SU-DHL-6 (cell line): Measurements from ENCODE around the gene PIR.

Source experiments
- H2AFZ ChIP-seq: fragments of 200-600 bp; sonication (generic); 2 replicates; pipeline ENCODE4 v1.6.1; 2014; ENCODE audit warnings: low read depth, mild to moderate bottlenecking, moderate library complexity, mixed read lengths, antibody characterized with exemption, low read length; ENCODE audit not compliant: severe bottlenecking
- H3F3A ChIP-seq: fragments of 200-600 bp; shearing (Covaris generic); 2 replicates; pipeline ENCODE4 v1.6.0; 2016; ENCODE audit warnings: antibody characterized with exemption, mild to moderate bottlenecking; ENCODE audit not compliant: insufficient read depth
- H3K27ac ChIP-seq: fragments of 200-600 bp; sonication (generic); 2 replicates; pipeline ENCODE4 v1.5.1; 2016; ENCODE audit warnings: low read depth, mild to moderate bottlenecking, low read length, moderate library complexity, mixed read lengths
- H3K27me3 ChIP-seq: fragments of 200-600 bp; sonication (generic), shearing (Covaris generic); 2 replicates; pipeline ENCODE4 v1.6.0; 2014; ENCODE audit warnings: mild to moderate bottlenecking, low read length
- H3K36me3 ChIP-seq: fragments of 200-600 bp; sonication (generic); 2 replicates; pipeline ENCODE4 v1.6.1; 2014; ENCODE audit warnings: mild to moderate bottlenecking, low read length, mixed read lengths
- H3K4me2 ChIP-seq: fragments of 300-600, 200-600 bp; shearing (Covaris generic), sonication (generic); 2 replicates; pipeline ENCODE4 v1.6.0; 2014; ENCODE audit warnings: low read length, low read depth, mild to moderate bottlenecking; ENCODE audit not compliant: poor library complexity, severe bottlenecking
- H3K4me3 ChIP-seq: fragments of 200-600 bp; sonication (generic); 2 replicates; pipeline ENCODE4 v1.5.1; 2014; ENCODE audit warnings: antibody characterized with exemption, low read length, mild to moderate bottlenecking, mixed read lengths; ENCODE audit not compliant: insufficient read depth, poor library complexity, severe bottlenecking
- H3K79me2 ChIP-seq: fragments of 200-600 bp; sonication (generic); 2 replicates; pipeline ENCODE4 v1.6.1; 2014; ENCODE audit warnings: mild to moderate bottlenecking, low read length, moderate library complexity; ENCODE audit not compliant: insufficient read depth
- H3K9ac ChIP-seq: fragments of 200-600 bp; sonication (generic); 2 replicates; pipeline ENCODE4 v1.7.0; 2014; ENCODE audit warnings: mild to moderate bottlenecking, low read length
- H3K9me2 ChIP-seq: fragments of 200-600 bp; sonication (generic); replicated peaks from 2 replicates; pipeline ENCODE4 v1.6.1; 2014; ENCODE audit warnings: low read length; ENCODE audit not compliant: insufficient read depth
- H3K9me3 ChIP-seq: fragments of 200-600 bp; sonication (generic); 2 replicates; pipeline ENCODE4 v1.6.1; 2014; ENCODE audit warnings: low read length, mixed read lengths; ENCODE audit not compliant: insufficient read depth
- H4K20me1 ChIP-seq: fragments of 200-600 bp; sonication (generic); 2 replicates; pipeline ENCODE4 v1.6.1; 2014; ENCODE audit warnings: low read depth, mild to moderate bottlenecking, antibody characterized with exemption, low read length, moderate library complexity, mixed read lengths
- CTCF ChIP-seq: fragments of 200-600 bp; sonication (generic); IDR thresholded peaks from one replicate; pipeline ENCODE4 v1.5.1; 2017; ENCODE audit warnings: antibody characterized with exemption, mild to moderate bottlenecking, low read length, moderate library complexity; ENCODE audit not compliant: insufficient read depth, poor library complexity, severe bottlenecking
- EZH2phosphoT487 ChIP-seq: fragments of 200-600 bp; sonication (generic), shearing (Covaris generic); conservative IDR thresholded peaks from 2 replicates; pipeline ENCODE4 v1.6.1; 2018; ENCODE audit warnings: mild to moderate bottlenecking, antibody characterized with exemption, low read length, moderate library complexity, mixed read lengths

The PIR gene

GRCh38 chrX:15469613-15470012 is 23.5 kb downstream of the PIR start:
- H3K79me2 ChIP-seq = no peaks in the 10 kb centered on the region
- H3K9me2 ChIP-seq = no peaks in the 10 kb centered on the region
- no peak overlapping the region for H3K4me3 ChIP-seq
- 0 out of 2 replicates have a peak, but pooled peaks cover 12% of the 10 kb centered on the region for H3F3A ChIP-seq
- no peaks in the 10 kb centered on the region for H3K9me3 ChIP-seq
- H3K27ac ChIP-seq = no peak overlapping the region
- TF ChIP-seq CTCF = no peak
- TF ChIP-seq EZH2phosphoT487 = no peak
- H2AFZ ChIP-seq = no peak overlapping the region
- no peak overlapping the region for H3K4me2 ChIP-seq
- H3K27me3 ChIP-seq = no peaks in the 10 kb centered on the region
- H3K36me3 ChIP-seq = no peaks in the 10 kb centered on the region
- no peaks in the 10 kb centered on the region for H4K20me1 ChIP-seq
- H3K9ac ChIP-seq = no peak overlapping the region

GRCh38 chrX:15468036-15468435 is 25.1 kb downstream of the PIR start:
- Histone ChIP-seq H3K27ac (no peak overlapping the region), H2AFZ (no peak overlapping the region), H3K79me2 (no peaks in the 10 kb centered on the region), H3K36me3 (no peaks in the 10 kb centered on the region), H3K4me2 (no peak overlapping the region), H3K4me3 (no peak overlapping the region), H3K9me2 (no peaks in the 10 kb centered on the region), H3K27me3 (no peaks in the 10 kb centered on the region), H3K9ac (no peak overlapping the region), H4K20me1 (no peaks in the 10 kb centered on the region), H3K9me3 (no peaks in the 10 kb centered on the region), H3F3A (0 out of 2 replicates have a peak, but pooled peaks cover 12% of the 10 kb centered on the region)
- TF ChIP-seq EZH2phosphoT487 (no peak), CTCF (no peak)

GRCh38 chrX:15465896-15466651 is 27.1 kb downstream of the PIR start:
- Histone ChIP-seq H3K9me3 (no peaks in the 10 kb centered on the region), H3K9ac (no peak overlapping the region), H3K9me2 (no peaks in the 10 kb centered on the region), H3K79me2 (no peaks in the 10 kb centered on the region), H3K4me2 (peak overlapping the region; percentile 47), H4K20me1 (no peaks in the 10 kb centered on the region), H3K27me3 (no peaks in the 10 kb centered on the region), H3K27ac (peak overlapping the region; percentile 43), H3K4me3 (no peak overlapping the region), H3K36me3 (no peaks in the 10 kb centered on the region), H2AFZ (no peak overlapping the region), H3F3A (0 out of 2 replicates have a peak, but pooled peaks cover 12% of the 10 kb centered on the region)
- TF ChIP-seq EZH2phosphoT487 = no peak
- TF ChIP-seq CTCF = no peak
